Colonic mucosa (tissue), 4 donors: ENCODE measurements around the gene DDOST. TPM values are rescaled to one million over a fixed set of nuclear protein-coding genes. Genes with fewer than 3 reads are reported as not detected.
A peak's percentile ranks its signal among the peaks of the same experiment; 100 is the strongest.

Experiments used
- DNase-seq: peaks from one replicate; pipeline ENCODE4 v3.0.0-alpha.2; 2020
- H3K27ac ChIP-seq: fragments of 200-600 bp; one replicate; pipeline ENCODE4 v1.8.0; 2021
- H3K27me3 ChIP-seq: fragments of 200-600 bp; one replicate; pipeline ENCODE4 v1.8.0; 2021
- H3K36me3 ChIP-seq: fragments of 200-600 bp; one replicate; pipeline ENCODE4 v1.8.0; 2021
- H3K4me1 ChIP-seq: fragments of 200-600 bp; one replicate; pipeline ENCODE4 v1.8.0; 2021; ENCODE audit warnings: mild to moderate bottlenecking
- H3K4me3 ChIP-seq: fragments of 200-600 bp; one replicate; pipeline ENCODE4 v1.8.0; 2021
- H3K9ac ChIP-seq, 2 donors: one replicate each; pipeline ENCODE4 v1.7.0; 2013; ENCODE audit warnings: control low read depth in 2 of 2, low read depth in 2 of 2, low read length in 2 of 2
- H3K9me3 ChIP-seq: fragments of 200-600 bp; one replicate; pipeline ENCODE4 v1.8.0; 2021
- intact Hi-C: fragments of 100-400 bp; cut with DNase I; formaldehyde crosslinking; loops from one replicate; pipeline ENCODE4 v1.14.1; 2022
- total RNA-seq, 2 donors: library from RNA; stranded (reverse); fragmentation: NEBNext Ultra II Directional in 1 of 2; extraction: Animal tissue kit (Norgen Biotek cat#: 25700) in 1 of 2; gene quantifications; one replicate each; pipeline ENCODE4 v1.2.1, GENCODE V29; 2021
- TF ChIP-seq, protein P1 (sequence below): fragments of 200-600 bp; IDR thresholded peaks from one replicate; pipeline ENCODE4 v1.8.0; 2022; ENCODE audit warnings: antibody characterized with exemption, mild to moderate bottlenecking
- donor health status: healthy.
- donor health status: DM: no; HTN: no; CAD: no.
- donor health status: DM: no; HTN: no; CAD: no.

Gene DDOST
- total RNA-seq, result 100 to 1,000 TPM; 233 to 364 TPM

DNA sequence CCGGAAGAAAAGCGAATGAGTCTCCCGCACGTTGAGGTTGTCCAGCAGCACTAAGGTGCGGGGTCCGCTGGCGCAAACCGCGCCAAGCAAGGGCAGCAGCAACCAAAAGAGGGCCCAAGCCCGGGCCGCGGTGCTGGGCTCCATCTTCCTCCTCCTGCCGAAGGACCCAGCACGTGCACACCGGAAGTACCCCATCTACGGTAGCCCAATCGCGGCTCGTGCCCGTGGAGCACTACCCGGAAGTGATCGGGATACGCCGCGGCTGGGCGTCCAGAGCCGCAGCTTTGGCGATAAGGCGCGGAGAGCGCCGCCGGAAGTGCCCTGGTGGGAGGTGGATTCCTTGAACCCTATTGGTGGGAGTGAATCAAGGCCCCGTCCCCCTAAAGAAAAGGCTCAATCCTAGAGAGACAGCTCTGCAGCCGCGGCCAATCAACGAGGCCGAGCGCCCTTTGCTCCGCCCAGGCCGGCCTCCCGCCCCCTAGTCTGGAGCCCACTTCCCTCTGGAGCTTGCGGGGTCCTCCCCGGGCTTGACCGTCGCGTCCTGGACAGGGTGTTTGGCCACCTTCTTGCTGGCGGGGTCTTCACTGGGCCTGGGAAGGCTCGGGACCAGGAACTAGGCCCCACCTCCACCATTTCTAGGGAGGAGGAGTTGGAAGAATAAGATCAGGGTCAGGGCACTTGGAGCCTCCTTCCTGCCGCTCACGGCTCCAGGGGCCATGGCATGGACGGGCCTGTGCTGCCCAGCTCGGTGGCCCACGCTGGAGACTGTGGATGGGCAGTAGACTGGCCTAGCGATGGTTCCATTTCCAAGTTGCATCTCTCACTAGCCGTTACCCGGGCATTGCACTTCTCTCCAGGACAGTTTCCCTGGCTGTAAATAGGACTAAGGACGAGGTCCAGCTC is at the start of gene DDOST:
Gene DDOST (minus strand): TSS at position 163 of the 903 bp plus-strand sequence. CDS start 19 bp downstream, at position 144.
- no peaks in the 10 kb centered on the region for H3K27me3 ChIP-seq

DNA sequence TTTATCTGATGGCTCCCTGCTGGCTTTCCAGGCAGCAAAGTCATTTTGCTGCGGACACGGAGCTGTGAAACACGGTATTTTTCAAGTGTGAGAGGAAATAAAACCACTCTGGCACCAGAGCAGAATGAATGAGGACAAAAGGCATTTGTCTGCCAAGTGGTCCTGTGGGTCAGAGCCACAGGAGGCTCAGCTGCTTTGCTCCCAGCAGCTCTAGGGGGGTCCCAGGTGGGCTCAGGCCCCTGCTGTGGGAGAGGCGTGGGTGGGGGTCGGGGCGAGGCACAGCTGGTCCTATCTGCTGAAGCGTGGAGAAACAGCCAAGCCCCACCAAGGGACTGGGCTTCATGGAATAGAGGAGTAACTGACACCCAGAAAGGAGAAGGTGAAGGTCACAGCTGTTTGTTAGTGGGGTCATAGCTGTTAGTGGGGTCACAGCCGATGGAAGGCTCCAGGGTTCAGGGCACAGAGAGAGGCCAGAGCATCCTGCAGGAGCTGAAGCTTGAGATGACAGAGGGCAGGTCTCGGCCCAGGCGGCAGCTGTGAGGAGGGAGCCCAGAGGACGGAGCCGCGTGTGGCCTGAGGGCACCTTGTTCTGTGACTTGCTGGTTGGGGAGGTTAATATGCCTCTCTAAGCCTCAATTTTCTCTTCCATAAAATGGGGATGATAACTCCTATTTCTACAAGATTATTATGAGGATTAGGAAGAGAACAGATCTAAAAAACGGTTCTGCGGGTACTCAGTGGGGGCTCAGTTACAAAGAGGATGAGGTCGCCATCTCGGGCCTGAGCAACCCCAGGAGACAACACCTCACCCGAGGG is 49.5 kb upstream of the DDOST start:
- Histone ChIP-seq H3K4me3 (no peak overlapping the region), H3K4me1 (no peaks in the 10 kb centered on the region), H3K9me3 (no peaks in the 10 kb centered on the region), H3K36me3 (no peaks in the 10 kb centered on the region), H3K27me3 (no peaks in the 10 kb centered on the region), H3K9ac (no peak overlapping the region), H3K27ac (no peak overlapping the region)
- TF ChIP-seq, protein P1, sequence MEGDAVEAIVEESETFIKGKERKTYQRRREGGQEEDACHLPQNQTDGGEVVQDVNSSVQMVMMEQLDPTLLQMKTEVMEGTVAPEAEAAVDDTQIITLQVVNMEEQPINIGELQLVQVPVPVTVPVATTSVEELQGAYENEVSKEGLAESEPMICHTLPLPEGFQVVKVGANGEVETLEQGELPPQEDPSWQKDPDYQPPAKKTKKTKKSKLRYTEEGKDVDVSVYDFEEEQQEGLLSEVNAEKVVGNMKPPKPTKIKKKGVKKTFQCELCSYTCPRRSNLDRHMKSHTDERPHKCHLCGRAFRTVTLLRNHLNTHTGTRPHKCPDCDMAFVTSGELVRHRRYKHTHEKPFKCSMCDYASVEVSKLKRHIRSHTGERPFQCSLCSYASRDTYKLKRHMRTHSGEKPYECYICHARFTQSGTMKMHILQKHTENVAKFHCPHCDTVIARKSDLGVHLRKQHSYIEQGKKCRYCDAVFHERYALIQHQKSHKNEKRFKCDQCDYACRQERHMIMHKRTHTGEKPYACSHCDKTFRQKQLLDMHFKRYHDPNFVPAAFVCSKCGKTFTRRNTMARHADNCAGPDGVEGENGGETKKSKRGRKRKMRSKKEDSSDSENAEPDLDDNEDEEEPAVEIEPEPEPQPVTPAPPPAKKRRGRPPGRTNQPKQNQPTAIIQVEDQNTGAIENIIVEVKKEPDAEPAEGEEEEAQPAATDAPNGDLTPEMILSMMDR, result no peak
- no peak for DNase-seq
- intact Hi-C loops, result no loop called here

More for the DNA sequence above, at the start of gene DDOST:
- Histone ChIP-seq H3K27ac (peak within 1 kb of the TSS; percentile 51), H3K9ac (peak within 1 kb of the TSS; percentile 79 to 96), H3K9me3 (no peaks in the 10 kb centered on the region), H3K36me3 (peaks cover 10% of the 10 kb centered on the region), H3K4me3 (peak within 1 kb of the TSS; percentile 96), H3K4me1 (no peaks in the 10 kb centered on the region)
- intact Hi-C loops, result no loop called here
- peak; percentile 97 for DNase-seq
- TF ChIP-seq, protein P1, result peak; percentile 31

DNA sequence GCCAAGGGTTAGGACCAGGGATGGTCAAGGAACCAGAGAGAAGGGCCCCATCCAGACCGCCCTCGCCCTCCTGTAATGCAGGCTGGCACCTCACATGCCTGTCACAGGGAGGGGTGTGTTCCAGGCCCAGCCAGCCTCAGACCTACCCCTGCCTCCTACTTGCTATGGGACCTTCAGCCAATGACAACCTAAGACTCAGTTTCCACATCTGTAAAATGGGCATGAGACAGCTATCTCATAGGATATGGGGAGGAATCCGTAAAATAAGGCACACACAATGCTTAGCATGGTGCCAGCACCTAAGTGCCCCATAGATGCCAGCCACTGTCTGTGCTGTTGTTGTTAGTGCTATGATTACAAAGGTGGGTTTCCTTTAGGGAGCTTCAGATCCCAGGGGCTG is 48.7 kb upstream of the DDOST start:
- Histone ChIP-seq H3K9ac (no peak overlapping the region), H3K4me3 (no peak overlapping the region), H3K4me1 (no peaks in the 10 kb centered on the region), H3K27me3 (no peaks in the 10 kb centered on the region), H3K27ac (no peak overlapping the region), H3K36me3 (no peaks in the 10 kb centered on the region), H3K9me3 (no peaks in the 10 kb centered on the region)
- intact Hi-C loops, result no loop called here
- DNase-seq, result no peak
- TF ChIP-seq, protein P1, result no peak

DNA sequence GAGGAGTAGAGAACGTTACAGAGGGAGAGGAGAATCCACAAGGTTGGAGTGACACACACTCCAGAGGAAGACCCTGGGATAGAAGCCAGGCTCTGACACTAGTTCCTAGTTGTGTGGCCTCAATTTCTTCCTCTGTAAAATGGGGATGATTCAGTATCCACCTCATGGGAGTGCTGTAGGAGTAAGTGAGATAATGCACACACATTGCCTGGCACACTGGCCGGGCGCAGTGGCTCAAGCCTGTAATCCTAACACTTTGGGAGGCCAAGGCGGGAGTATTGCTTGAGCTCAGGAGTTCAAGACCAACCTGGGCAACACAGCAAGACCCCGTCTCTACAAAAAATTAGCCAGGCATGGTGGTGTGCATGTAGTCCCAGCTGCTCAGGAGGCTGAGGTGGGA is 47.7 kb upstream of the DDOST start:
- no peak for DNase-seq
- Histone ChIP-seq H3K36me3 (no peaks in the 10 kb centered on the region), H3K9ac (no peak overlapping the region), H3K27me3 (no peaks in the 10 kb centered on the region), H3K4me3 (no peak overlapping the region), H3K4me1 (no peaks in the 10 kb centered on the region), H3K9me3 (no peaks in the 10 kb centered on the region), H3K27ac (no peak overlapping the region)
- TF ChIP-seq, protein P1, result no peak
- intact Hi-C loops, result no loop called here

DNA sequence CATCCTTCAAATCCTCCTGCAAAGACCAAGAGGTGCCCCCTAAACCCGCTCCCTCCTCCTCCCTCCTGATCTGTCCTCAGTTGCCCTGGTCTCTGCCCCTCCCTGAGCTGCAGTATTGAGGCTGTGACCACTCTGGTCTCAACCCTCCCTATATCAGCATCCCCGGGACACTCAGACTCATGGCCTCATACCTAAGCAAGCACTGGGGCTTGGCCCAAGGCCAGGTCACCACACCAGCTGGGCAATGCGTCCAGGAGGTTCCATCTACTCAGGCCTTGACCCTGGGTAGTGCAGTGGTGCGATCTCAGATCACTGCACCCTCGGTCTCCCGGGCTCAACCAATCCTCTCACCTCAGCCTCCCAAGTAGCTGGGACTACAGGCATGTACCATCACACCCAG is 46.9 kb upstream of the DDOST start:
- Histone ChIP-seq H3K9ac (no peak overlapping the region), H3K27me3 (no peaks in the 10 kb centered on the region), H3K36me3 (no peaks in the 10 kb centered on the region), H3K27ac (no peak overlapping the region), H3K4me3 (no peak overlapping the region), H3K4me1 (no peaks in the 10 kb centered on the region), H3K9me3 (no peaks in the 10 kb centered on the region)
- TF ChIP-seq, protein P1, result no peak
- no peak for DNase-seq
- intact Hi-C loops, result no loop called here
